GM23338 (cell line): ENCODE measurements around the gene GAB2. TPM values are rescaled to one million over a fixed set of nuclear protein-coding genes. Genes with fewer than 3 reads are reported as not detected.

Experiments used
- ATAC-seq: fragments of 200-7000 bp; cut with Tn5 transposase; 3 replicates; pipeline ENCODE4 v1.9.1; 2020
- DNase-seq: peaks from one replicate; pipeline ENCODE4 v3.0.0-alpha.2; 2015; ENCODE audit warnings: low spot score
- H2AFZ ChIP-seq: fragments of 200-600 bp; sonication (generic); 2 replicates; pipeline ENCODE4 v1.8.0; 2016; ENCODE audit warnings: antibody characterized with exemption, mild to moderate bottlenecking, moderate library complexity
- H3F3A ChIP-seq: fragments of 200-600 bp; sonication (generic); replicated peaks from 2 replicates; pipeline ENCODE4 v1.8.0; 2017; ENCODE audit warnings: antibody characterized with exemption, mixed run types, low read depth
- H3K27ac ChIP-seq: fragments of 200-600 bp; sonication (generic); 2 replicates; pipeline ENCODE4 v1.6.1; 2016; ENCODE audit warnings: low read depth
- H3K27me3 ChIP-seq: fragments of 200-600 bp; sonication (generic); 2 replicates; pipeline ENCODE4 v1.8.0; 2016; ENCODE audit warnings: mild to moderate bottlenecking, mixed run types, moderate library complexity; ENCODE audit not compliant: insufficient read depth
- H3K36me3 ChIP-seq: fragments of 200-600 bp; sonication (generic); 2 replicates; pipeline ENCODE4 v1.8.0; 2016; ENCODE audit warnings: mild to moderate bottlenecking; ENCODE audit not compliant: insufficient read depth
- H3K4me1 ChIP-seq: fragments of 200-600 bp; sonication (generic); 2 replicates; pipeline ENCODE4 v1.8.0; 2016; ENCODE audit warnings: mild to moderate bottlenecking, moderate library complexity; ENCODE audit not compliant: insufficient read depth
- H3K4me2 ChIP-seq: fragments of 200-600 bp; sonication (generic); 2 replicates; pipeline ENCODE4 v1.7.1; 2017; ENCODE audit warnings: mixed run types
- H3K4me3 ChIP-seq: fragments of 200-600 bp; sonication (generic); 2 replicates; pipeline ENCODE4 v1.6.1; 2016; ENCODE audit warnings: mixed run types
- H3K79me2 ChIP-seq: fragments of 200-600 bp; sonication (generic); replicated peaks from 2 replicates; pipeline ENCODE4 v1.8.0; 2017; ENCODE audit warnings: mild to moderate bottlenecking; ENCODE audit not compliant: insufficient read depth
- H3K9me2 ChIP-seq: fragments of 200-600 bp; sonication (generic); 2 replicates; pipeline ENCODE4 v1.8.0; 2017; ENCODE audit not compliant: insufficient read depth
- H4K20me1 ChIP-seq: fragments of 200-600 bp; sonication (generic); replicated peaks from 2 replicates; pipeline ENCODE4 v1.8.0; 2017; ENCODE audit warnings: mild to moderate bottlenecking; ENCODE audit not compliant: insufficient read depth
- H3K27ac Mint-ChIP-seq: 2 replicates; pipeline ENCODE4 v1.8.0; 2020; ENCODE audit warnings: inconsistent platforms, mild to moderate bottlenecking, moderate library complexity, mixed read lengths
- H3K27me3 Mint-ChIP-seq: 3 replicates; pipeline ENCODE4 v1.8.0; 2022; ENCODE audit warnings: low read depth, mild to moderate bottlenecking, moderate library complexity, mixed read lengths, inconsistent platforms; ENCODE audit not compliant: insufficient read depth, poor library complexity
- H3K36me3 Mint-ChIP-seq: 3 replicates; pipeline ENCODE4 v1.8.0; 2021; ENCODE audit warnings: low read depth, mild to moderate bottlenecking, inconsistent platforms, moderate library complexity, mixed read lengths
- H3K4me1 Mint-ChIP-seq: 3 replicates; pipeline ENCODE4 v1.8.0; 2020; ENCODE audit warnings: mild to moderate bottlenecking, inconsistent platforms, mixed read lengths
- H3K4me3 Mint-ChIP-seq: 3 replicates; pipeline ENCODE4 v1.8.0; 2021; ENCODE audit warnings: moderate library complexity, mild to moderate bottlenecking, inconsistent platforms, mixed read lengths
- H3K9me3 Mint-ChIP-seq: 3 replicates; pipeline ENCODE4 v1.8.0; 2020; ENCODE audit warnings: moderate library complexity, mild to moderate bottlenecking, inconsistent platforms, mixed read lengths
- CREB1 ChIP-seq: fragments of 250-450 bp; sonication (Bioruptor Pico); IDR thresholded peaks from 2 replicates; pipeline ENCODE4 v1.5.0; 2020; ENCODE audit warnings: low read depth, mild to moderate bottlenecking, moderate library complexity
- EZH2phosphoT487 ChIP-seq: fragments of 200-600 bp; sonication (generic); IDR thresholded peaks from one replicate; pipeline ENCODE4 v1.8.1; 2018; ENCODE audit warnings: antibody characterized with exemption; ENCODE audit not compliant: unreplicated experiment
- NANOG ChIP-seq: IDR thresholded peaks from 2 replicates; pipeline ENCODE4 v1.6.1; 2016; ENCODE audit warnings: antibody characterized with exemption, borderline replicate concordance
- POLR2AphosphoS5 ChIP-seq: IDR thresholded peaks from 2 replicates; pipeline ENCODE4 v1.6.1; 2016; ENCODE audit warnings: antibody characterized with exemption, low read depth
- STAT1 ChIP-seq: IDR thresholded peaks from one replicate; pipeline ENCODE4 v1.6.1; 2016; ENCODE audit warnings: antibody characterized with exemption; ENCODE audit not compliant: unreplicated experiment
- ZNF114 ChIP-seq: fragments of 250-450 bp; sonication (Bioruptor Pico); IDR thresholded peaks from 2 replicates; pipeline ENCODE4 v1.5.0; 2020; ENCODE audit warnings: mild to moderate bottlenecking, moderate library complexity
- ZNF331 ChIP-seq: fragments of 250-450 bp; sonication (Bioruptor Pico); IDR thresholded peaks from 2 replicates; pipeline ENCODE4 v1.5.0; 2020; ENCODE audit warnings: low read depth, mild to moderate bottlenecking, moderate library complexity
- polyA plus RNA-seq: library from polyadenylated mRNA; unstranded; fragments of >200 nt; fragmentation: Nextera tagmentation; extraction: Ambion mirVana; gene quantifications from 2 replicates; pipeline ENCODE4 v1.2.1, GENCODE V29; 2016
- total RNA-seq: library from RNA; depleted of rRNA; stranded (reverse); fragments of >200 nt; shearing (Covaris generic); gene quantifications from 2 replicates; pipeline ENCODE4 v1.2.3, GENCODE V29; 2014
- TF ChIP-seq, protein P1 (sequence below): IDR thresholded peaks from 2 replicates; pipeline ENCODE4 v1.6.1; 2016; ENCODE audit warnings: antibody characterized with exemption
- TF ChIP-seq, protein P2 (sequence below), 2 experiments: fragments of 200-600 bp in 1 of 2; sonication (generic) in 1 of 2; conservative IDR thresholded peaks; 2 replicates each; pipeline versions ENCODE4 v1.5.1 to v1.6.1; 2016 to 2017; ENCODE audit warnings: antibody characterized with exemption in 2 of 2, low read depth in 2 of 2, mild to moderate bottlenecking in 2 of 2, moderate library complexity in 1 of 2
- TF ChIP-seq, protein P3 (sequence below): IDR thresholded peaks from one replicate; pipeline ENCODE4 v1.6.1; 2018; ENCODE audit warnings: antibody characterized with exemption; ENCODE audit not compliant: unreplicated experiment

Gene GAB2
- total and polyA plus RNA-seq, 2 experiments from 2014 or later, result 2.0 to 10.8 TPM

DNA sequence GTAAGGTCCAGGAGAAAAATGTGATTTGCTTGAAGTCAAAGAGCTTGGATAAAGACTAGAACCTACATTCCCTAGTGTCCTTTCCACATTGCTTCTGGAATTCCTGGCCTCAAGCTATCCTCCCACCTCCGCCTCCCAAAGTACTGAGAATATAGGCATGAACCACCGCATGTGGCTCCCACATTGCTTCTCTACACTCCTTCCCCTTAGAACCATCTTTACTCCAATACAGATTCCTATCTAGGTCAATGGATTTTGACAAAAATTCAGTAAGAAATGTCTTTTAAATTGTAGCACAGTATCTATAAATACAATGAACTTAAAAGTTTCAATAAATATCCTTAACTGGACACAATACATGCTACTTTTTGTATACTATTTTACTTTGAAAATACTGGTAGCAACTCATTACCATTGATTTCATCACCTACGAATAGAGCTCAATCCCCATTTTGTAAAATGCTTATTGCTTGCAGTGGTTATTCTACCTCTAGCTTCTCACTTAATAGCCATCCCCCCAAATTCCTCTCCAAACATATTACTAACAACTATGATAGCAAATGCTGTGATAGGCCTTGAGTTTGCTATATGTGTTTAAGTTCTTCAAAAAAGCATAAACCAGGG lies 53.4 kb downstream of the GAB2 start (continued):
- TF ChIP-seq EZH2phosphoT487, result no peak
- TF ChIP-seq, protein P1, sequence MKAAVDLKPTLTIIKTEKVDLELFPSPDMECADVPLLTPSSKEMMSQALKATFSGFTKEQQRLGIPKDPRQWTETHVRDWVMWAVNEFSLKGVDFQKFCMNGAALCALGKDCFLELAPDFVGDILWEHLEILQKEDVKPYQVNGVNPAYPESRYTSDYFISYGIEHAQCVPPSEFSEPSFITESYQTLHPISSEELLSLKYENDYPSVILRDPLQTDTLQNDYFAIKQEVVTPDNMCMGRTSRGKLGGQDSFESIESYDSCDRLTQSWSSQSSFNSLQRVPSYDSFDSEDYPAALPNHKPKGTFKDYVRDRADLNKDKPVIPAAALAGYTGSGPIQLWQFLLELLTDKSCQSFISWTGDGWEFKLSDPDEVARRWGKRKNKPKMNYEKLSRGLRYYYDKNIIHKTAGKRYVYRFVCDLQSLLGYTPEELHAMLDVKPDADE, result no peak
- no peak for TF ChIP-seq NANOG
- TF ChIP-seq ZNF331 (CRISPR knock-in tag), result no peak

DNA sequence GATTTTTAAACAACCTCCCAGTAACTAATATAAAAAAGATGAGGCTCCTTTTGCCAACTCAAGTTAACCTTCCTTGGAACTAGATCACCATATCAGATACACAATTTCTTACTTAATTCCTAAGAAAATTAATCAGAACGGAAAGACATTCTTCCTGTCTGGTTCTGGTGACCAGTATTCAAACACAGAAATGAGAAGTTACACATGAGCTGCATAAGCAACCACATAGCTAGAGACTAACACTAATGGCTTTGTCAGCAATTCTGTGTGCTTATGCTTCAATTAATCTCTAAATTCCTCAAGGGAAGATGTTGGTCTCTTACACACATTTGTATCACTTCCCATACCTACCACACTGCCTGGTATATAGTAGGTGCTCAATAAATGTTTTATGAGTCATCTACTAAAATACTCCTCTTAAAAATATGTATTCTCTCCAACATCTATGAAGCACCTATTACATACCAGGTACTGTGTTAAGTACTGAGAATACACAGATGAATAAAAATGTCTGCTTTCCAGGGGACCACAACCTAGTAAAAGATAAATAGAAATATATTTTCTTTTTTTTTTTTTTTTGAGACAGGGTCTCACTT lies 54.5 kb downstream of the GAB2 start:
- H3K79me2 ChIP-seq, result no peaks in the 10 kb centered on the region
- no peak for DNase-seq
- Mint-ChIP-seq H3K36me3 (no peaks in the 10 kb centered on the region; the same call in 2 of the 3 replicates), H3K27me3 (no peaks in the 10 kb centered on the region), H3K4me3 (no peak overlapping the region), H3K27ac (no peak overlapping the region), H3K9me3 (no peaks in the 10 kb centered on the region), H3K4me1 (peaks cover 36% of the 10 kb centered on the region)
- no peak overlapping the region for H3K4me2 ChIP-seq
- H3K4me1 ChIP-seq, result peaks cover 14% of the 10 kb centered on the region
- no peak overlapping the region for H3K4me3 ChIP-seq
- no peak overlapping the region for H3K27ac ChIP-seq
- no peaks in the 10 kb centered on the region for H3F3A ChIP-seq
- no peaks in the 10 kb centered on the region for H3K36me3 ChIP-seq
- H3K27me3 ChIP-seq, result no peaks in the 10 kb centered on the region
- no peaks in the 10 kb centered on the region for H4K20me1 ChIP-seq
- no peaks in the 10 kb centered on the region for H3K9me2 ChIP-seq
- ATAC-seq, result no peak
- no peak overlapping the region for H2AFZ ChIP-seq
- TF ChIP-seq, protein P2, sequence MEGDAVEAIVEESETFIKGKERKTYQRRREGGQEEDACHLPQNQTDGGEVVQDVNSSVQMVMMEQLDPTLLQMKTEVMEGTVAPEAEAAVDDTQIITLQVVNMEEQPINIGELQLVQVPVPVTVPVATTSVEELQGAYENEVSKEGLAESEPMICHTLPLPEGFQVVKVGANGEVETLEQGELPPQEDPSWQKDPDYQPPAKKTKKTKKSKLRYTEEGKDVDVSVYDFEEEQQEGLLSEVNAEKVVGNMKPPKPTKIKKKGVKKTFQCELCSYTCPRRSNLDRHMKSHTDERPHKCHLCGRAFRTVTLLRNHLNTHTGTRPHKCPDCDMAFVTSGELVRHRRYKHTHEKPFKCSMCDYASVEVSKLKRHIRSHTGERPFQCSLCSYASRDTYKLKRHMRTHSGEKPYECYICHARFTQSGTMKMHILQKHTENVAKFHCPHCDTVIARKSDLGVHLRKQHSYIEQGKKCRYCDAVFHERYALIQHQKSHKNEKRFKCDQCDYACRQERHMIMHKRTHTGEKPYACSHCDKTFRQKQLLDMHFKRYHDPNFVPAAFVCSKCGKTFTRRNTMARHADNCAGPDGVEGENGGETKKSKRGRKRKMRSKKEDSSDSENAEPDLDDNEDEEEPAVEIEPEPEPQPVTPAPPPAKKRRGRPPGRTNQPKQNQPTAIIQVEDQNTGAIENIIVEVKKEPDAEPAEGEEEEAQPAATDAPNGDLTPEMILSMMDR (conservative IDR thresholded peaks at IDR 0.05; ENCODE audit: low read depth in 2 of 2), result no peak
- TF ChIP-seq ZNF331 (CRISPR knock-in tag) (no peak), ZNF114 (CRISPR knock-in tag) (no peak), POLR2AphosphoS5 (no peak), STAT1 (no peak), CREB1 (CRISPR knock-in tag) (no peak), NANOG (no peak)
- TF ChIP-seq, protein P3, sequence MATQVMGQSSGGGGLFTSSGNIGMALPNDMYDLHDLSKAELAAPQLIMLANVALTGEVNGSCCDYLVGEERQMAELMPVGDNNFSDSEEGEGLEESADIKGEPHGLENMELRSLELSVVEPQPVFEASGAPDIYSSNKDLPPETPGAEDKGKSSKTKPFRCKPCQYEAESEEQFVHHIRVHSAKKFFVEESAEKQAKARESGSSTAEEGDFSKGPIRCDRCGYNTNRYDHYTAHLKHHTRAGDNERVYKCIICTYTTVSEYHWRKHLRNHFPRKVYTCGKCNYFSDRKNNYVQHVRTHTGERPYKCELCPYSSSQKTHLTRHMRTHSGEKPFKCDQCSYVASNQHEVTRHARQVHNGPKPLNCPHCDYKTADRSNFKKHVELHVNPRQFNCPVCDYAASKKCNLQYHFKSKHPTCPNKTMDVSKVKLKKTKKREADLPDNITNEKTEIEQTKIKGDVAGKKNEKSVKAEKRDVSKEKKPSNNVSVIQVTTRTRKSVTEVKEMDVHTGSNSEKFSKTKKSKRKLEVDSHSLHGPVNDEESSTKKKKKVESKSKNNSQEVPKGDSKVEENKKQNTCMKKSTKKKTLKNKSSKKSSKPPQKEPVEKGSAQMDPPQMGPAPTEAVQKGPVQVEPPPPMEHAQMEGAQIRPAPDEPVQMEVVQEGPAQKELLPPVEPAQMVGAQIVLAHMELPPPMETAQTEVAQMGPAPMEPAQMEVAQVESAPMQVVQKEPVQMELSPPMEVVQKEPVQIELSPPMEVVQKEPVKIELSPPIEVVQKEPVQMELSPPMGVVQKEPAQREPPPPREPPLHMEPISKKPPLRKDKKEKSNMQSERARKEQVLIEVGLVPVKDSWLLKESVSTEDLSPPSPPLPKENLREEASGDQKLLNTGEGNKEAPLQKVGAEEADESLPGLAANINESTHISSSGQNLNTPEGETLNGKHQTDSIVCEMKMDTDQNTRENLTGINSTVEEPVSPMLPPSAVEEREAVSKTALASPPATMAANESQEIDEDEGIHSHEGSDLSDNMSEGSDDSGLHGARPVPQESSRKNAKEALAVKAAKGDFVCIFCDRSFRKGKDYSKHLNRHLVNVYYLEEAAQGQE, result no peak
- TF ChIP-seq, protein P1, result no peak
